GM18909 (cell line): ENCODE measurements around the gene NELL2.

ENCODE experiments used
- ATAC-seq: cut with Tn5 transposase; IDR thresholded peaks from one replicate; pipeline ENCODE4 v1.9.1; 2021; ENCODE audit warnings: mild to moderate bottlenecking; ENCODE audit not compliant: unreplicated experiment, poor library complexity

NELL2 gene

GRCh38 chr12:44640427-44641190, 235.5 kb downstream of the NELL2 start:
- ATAC-seq: no peak

DNA sequence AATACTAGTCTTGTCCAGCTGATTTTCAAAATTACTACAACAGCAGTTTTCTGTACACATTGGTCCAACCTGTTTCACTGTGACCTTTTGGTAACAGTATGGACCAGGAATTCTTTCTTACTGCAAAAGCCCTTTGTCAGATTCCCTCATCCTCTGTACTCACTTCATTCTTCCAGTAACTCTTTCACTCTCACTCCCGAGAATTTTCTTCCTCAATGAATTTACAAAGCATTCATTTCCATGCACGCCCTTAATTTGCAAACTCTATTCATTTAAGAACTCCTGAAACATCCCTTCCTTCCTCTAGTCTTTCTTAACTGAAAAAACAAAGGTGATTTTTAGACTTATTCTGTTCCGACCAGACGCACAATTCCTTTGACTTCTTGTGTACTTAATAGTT, 238.2 kb downstream of the NELL2 start:
- ATAC-seq: no peak

GRCh38 chr12:44628180-44628579, 247.9 kb downstream of the NELL2 start:
- no peak for ATAC-seq

- ATAC-seq: no peak
These were observed 248.5 kb downstream of the NELL2 start for GRCh38 chr12:44627387-44628166.

DNA sequence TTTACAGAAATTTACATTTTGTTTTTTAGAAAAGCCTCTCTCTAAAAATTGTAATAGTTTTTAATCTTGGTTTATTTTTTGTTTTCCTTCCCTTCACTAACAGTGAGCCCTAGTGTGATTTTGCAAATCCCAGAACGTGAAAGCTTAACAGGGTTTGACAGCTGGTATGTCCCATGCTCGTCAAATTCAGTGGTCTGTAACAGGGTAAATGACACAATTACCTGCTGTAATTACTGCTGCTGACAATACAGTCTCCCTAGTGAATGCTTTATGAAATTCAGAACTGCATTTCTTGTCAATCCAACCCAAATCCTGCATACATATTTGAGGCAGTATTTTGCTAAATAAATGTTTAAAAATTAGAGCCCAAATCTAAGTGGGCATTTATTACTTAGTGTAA, 249.2 kb downstream of the NELL2 start:
- no peak for ATAC-seq

DNA sequence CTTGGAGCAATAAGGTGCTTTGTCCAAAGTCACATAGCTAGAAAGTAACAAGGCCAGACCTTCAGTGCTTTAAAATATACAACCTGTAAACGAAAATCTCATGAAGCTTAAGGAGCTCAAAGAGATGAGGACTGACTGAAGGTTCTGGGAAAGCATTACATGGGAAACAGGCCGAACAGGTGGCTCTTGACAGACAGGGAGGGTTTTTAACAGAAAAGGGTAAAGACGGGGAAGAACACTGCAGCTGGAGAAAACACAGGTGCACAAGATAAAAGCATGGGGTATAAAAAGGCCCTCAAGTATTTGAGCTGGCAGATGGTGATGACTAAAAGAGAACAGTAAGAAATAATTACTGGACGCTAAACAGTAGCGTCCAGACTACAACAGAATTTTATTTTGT, 257.2 kb downstream of the NELL2 start:
- ATAC-seq: no peak

- no peak for ATAC-seq
These were observed 259.7 kb downstream of the NELL2 start for GRCh38 chr12:44616402-44616801.

DNA sequence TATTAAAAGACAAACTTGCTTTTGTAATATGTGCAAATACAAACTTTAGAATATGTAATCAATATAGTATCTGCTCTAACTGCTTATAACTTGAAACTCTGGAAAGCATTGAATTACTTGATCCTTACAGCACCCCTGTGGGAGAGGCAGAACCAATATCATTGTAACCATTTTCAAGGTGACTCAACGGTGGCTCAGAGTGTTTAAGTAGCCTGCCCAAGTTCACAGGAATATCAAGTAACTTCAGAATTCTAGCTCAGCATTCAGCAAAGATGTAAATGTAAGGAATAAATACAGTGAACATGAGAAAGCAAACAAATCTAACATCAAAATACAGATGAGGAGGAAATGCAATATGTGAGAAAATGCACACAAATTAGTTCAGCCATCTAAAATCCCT, 264.6 kb downstream of the NELL2 start:
- ATAC-seq: no peak

- no peak for ATAC-seq
These were observed 272.4 kb downstream of the NELL2 start for GRCh38 chr12:44603701-44604100.

DNA sequence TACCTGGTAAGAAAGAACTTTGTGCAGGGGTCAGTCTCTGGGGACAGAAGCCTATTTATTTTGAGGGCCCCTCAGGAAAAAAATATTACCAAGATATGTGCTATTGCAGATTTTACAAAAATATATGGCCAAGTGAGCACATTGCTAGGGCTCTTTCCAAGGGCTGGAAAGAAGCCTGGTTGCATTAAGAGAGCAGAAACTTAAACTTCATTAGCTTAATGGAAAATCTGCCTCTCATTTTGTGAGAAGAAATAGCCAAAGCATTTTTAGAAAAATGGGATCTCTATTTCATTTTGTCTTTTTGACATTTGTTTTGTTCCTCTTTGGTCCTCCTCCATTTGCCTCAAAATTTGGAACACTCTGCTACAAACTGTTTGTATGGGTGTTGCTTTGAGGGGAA, 283.5 kb downstream of the NELL2 start:
- ATAC-seq: no peak

DNA sequence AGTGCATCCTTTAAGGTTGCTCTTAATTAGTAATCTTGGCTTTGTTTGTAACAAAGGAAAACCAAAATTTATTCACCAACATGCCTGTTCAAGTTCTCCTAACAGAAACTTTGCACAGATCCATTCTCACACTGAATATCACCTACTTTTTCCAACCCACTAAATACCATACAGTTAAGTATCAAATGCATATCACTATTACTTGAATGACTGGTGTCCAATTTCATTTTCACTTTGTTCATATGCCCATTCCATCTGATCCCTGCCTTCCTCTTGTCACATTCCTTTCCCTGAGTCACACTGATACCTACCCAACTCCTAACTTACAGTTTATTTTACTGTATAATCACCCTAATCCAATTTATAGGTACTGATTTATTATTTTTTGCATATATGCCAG, 286.4 kb downstream of the NELL2 start:
- no peak for ATAC-seq

- ATAC-seq: no peak
These were observed 287.5 kb downstream of the NELL2 start for GRCh38 chr12:44588651-44589050.

GRCh38 chr12:44584625-44585024, 291.5 kb downstream of the NELL2 start:
- ATAC-seq: no peak

- no peak for ATAC-seq
These were observed 293.6 kb downstream of the NELL2 start for GRCh38 chr12:44582521-44582920.

- ATAC-seq: no peak
These were observed 294.4 kb downstream of the NELL2 start for GRCh38 chr12:44581642-44582242.

GRCh38 chr12:44574586-44574985, 301.5 kb downstream of the NELL2 start:
- ATAC-seq: no peak

- no peak for ATAC-seq
These were observed 302.4 kb downstream of the NELL2 start for GRCh38 chr12:44573723-44574122.

GRCh38 chr12:44571006-44571550, 305.0 kb downstream of the NELL2 start:
- no peak for ATAC-seq

- no peak for ATAC-seq
These were observed 306.0 kb downstream of the NELL2 start for GRCh38 chr12:44570036-44570583.

DNA sequence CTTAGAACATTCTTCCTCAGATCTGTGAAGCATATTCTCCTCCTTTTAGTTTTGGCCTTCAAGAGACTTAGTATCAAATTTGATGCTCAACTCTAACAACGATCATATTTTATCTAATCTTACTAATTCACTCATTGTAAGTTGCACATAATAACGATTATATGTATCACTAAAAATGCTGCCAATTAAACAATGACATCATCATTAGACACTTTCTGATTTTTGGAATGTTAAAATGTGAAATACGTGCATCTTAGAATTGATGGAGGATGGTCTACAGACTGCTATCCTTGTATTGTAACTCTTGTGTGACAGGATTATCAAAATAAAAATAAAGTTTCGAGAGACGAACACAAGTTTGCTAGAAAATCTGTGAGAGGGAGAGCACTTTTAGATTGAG, 311.0 kb downstream of the NELL2 start:
- ATAC-seq: no peak

GRCh38 chr12:44563486-44563885, 312.6 kb downstream of the NELL2 start:
- ATAC-seq: no peak
